Neural progenitor cell (in vitro differentiated cells): ENCODE measurements around the gene SLC9A4. TPM values are rescaled to one million over a fixed set of nuclear protein-coding genes. Genes with fewer than 3 reads are reported as not detected.

ENCODE experiments used
- DNase-seq: peaks from one replicate; pipeline ENCODE4 v3.0.0-alpha.2; 2016; ENCODE audit warnings: low spot score
- H2AFZ ChIP-seq: fragments of 200-600 bp; sonication (generic); replicated peaks from 2 replicates; pipeline ENCODE4 v1.6.1; 2016; ENCODE audit warnings: antibody characterized with exemption
- H3F3A ChIP-seq: fragments of 200-600 bp; sonication (generic); 2 replicates; pipeline ENCODE4 v1.6.1; 2016; ENCODE audit warnings: antibody characterized with exemption, low read depth
- H3K27ac ChIP-seq: fragments of 200-600 bp; sonication (generic); 2 replicates; pipeline ENCODE4 v1.5.1; 2016; ENCODE audit warnings: mild to moderate bottlenecking
- H3K27me3 ChIP-seq: fragments of 200-600 bp; sonication (generic); 2 replicates; pipeline ENCODE4 v1.6.1; 2016; ENCODE audit warnings: mild to moderate bottlenecking, moderate library complexity
- H3K36me3 ChIP-seq: fragments of 200-600 bp; sonication (generic); 2 replicates; pipeline ENCODE4 v1.5.1; 2016
- H3K4me1 ChIP-seq: fragments of 200-600 bp; sonication (generic); 2 replicates; pipeline ENCODE4 v1.6.1; 2016; ENCODE audit warnings: mixed run types
- H3K4me2 ChIP-seq: fragments of 200-600 bp; sonication (generic); 2 replicates; pipeline ENCODE4 v1.6.1; 2016
- H3K4me3 ChIP-seq: fragments of 200-600 bp; sonication (generic); 2 replicates; pipeline ENCODE4 v1.5.1; 2016
- H3K79me2 ChIP-seq: fragments of 200-600 bp; sonication (generic); 2 replicates; pipeline ENCODE4 v1.6.1; 2016; ENCODE audit warnings: low read depth
- H3K9ac ChIP-seq: fragments of 200-600 bp; sonication (generic); 2 replicates; pipeline ENCODE4 v1.6.1; 2016
- H3K9me3 ChIP-seq: fragments of 200-600 bp; sonication (generic); 2 replicates; pipeline ENCODE4 v1.5.1; 2016; ENCODE audit warnings: low read depth
- H4K20me1 ChIP-seq: fragments of 200-600 bp; sonication (generic); 2 replicates; pipeline ENCODE4 v1.6.1; 2016; ENCODE audit warnings: low read depth
- H3K27ac Mint-ChIP-seq: 3 replicates; pipeline ENCODE4 v1.8.0; 2021; ENCODE audit warnings: mixed read lengths
- H3K27me3 Mint-ChIP-seq: 2 replicates; pipeline ENCODE4 v1.8.0; 2022; ENCODE audit warnings: low read depth, mild to moderate bottlenecking, inconsistent platforms, moderate library complexity, mixed read lengths; ENCODE audit not compliant: insufficient read depth
- H3K36me3 Mint-ChIP-seq: 3 replicates; pipeline ENCODE4 v1.8.0; 2021; ENCODE audit warnings: mixed read lengths
- H3K4me1 Mint-ChIP-seq: 3 replicates; pipeline ENCODE4 v1.8.0; 2021; ENCODE audit warnings: mixed read lengths
- H3K4me3 Mint-ChIP-seq: 3 replicates; pipeline ENCODE4 v1.8.0; 2021; ENCODE audit warnings: mild to moderate bottlenecking, moderate library complexity, mixed read lengths
- H3K9me3 Mint-ChIP-seq: 3 replicates; pipeline ENCODE4 v1.8.0; 2020; ENCODE audit warnings: mixed read lengths
- EZH2 ChIP-seq: fragments of 200-600 bp; sonication (generic); IDR thresholded peaks from 2 replicates; pipeline ENCODE4 v1.6.1; 2017; ENCODE audit warnings: antibody characterized with exemption, mild to moderate bottlenecking, moderate library complexity
- EZH2phosphoT487 ChIP-seq: fragments of 200-600 bp; sonication (generic); IDR thresholded peaks from 2 replicates; pipeline ENCODE4 v1.6.1; 2017; ENCODE audit warnings: antibody characterized with exemption
- total RNA-seq: library from RNA; depleted of rRNA; stranded (reverse); fragments of >200 nt; gene quantifications from 2 replicates; pipeline ENCODE4 v1.2.3, GENCODE V29; 2015; ENCODE audit warnings: low replicate concordance
- TF ChIP-seq, protein P1 (sequence below): fragments of 200-600 bp; sonication (generic); IDR thresholded peaks from 2 replicates; pipeline ENCODE4 v1.5.1; 2017; ENCODE audit warnings: antibody characterized with exemption, mild to moderate bottlenecking

The SLC9A4 gene
- total RNA-seq, 1 donor from 2014 or later, result not detected

GRCh38 chr2:102520009-102520408 is 47.0 kb downstream of the SLC9A4 start:
- H3K27ac ChIP-seq, result no peak overlapping the region
- no peaks in the 10 kb centered on the region for H3K9me3 ChIP-seq
- no peaks in the 10 kb centered on the region for H3K27me3 ChIP-seq
- no peaks in the 10 kb centered on the region for H3K27me3 Mint-ChIP-seq
- H2AFZ ChIP-seq, result no peak overlapping the region
- no peak overlapping the region for H3K4me2 ChIP-seq
- no peaks in the 10 kb centered on the region for H3K4me1 ChIP-seq
- H4K20me1 ChIP-seq, result no peaks in the 10 kb centered on the region
- no peaks in the 10 kb centered on the region for H3K79me2 ChIP-seq
- no peak overlapping the region for H3K4me3 ChIP-seq
- no peaks in the 10 kb centered on the region for H3K36me3 Mint-ChIP-seq
- DNase-seq, result peak; percentile 56
- no peaks in the 10 kb centered on the region for H3K9me3 Mint-ChIP-seq
- no peaks in the 10 kb centered on the region for H3K36me3 ChIP-seq
- no peak for TF ChIP-seq EZH2phosphoT487
- TF ChIP-seq, protein P1, sequence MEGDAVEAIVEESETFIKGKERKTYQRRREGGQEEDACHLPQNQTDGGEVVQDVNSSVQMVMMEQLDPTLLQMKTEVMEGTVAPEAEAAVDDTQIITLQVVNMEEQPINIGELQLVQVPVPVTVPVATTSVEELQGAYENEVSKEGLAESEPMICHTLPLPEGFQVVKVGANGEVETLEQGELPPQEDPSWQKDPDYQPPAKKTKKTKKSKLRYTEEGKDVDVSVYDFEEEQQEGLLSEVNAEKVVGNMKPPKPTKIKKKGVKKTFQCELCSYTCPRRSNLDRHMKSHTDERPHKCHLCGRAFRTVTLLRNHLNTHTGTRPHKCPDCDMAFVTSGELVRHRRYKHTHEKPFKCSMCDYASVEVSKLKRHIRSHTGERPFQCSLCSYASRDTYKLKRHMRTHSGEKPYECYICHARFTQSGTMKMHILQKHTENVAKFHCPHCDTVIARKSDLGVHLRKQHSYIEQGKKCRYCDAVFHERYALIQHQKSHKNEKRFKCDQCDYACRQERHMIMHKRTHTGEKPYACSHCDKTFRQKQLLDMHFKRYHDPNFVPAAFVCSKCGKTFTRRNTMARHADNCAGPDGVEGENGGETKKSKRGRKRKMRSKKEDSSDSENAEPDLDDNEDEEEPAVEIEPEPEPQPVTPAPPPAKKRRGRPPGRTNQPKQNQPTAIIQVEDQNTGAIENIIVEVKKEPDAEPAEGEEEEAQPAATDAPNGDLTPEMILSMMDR, result peak; percentile 88
- no peak for TF ChIP-seq EZH2
- no peak overlapping the region for H3K9ac ChIP-seq
- no peaks in the 10 kb centered on the region for H3K4me1 Mint-ChIP-seq
- no peaks in the 10 kb centered on the region for H3F3A ChIP-seq
- H3K4me3 Mint-ChIP-seq, result no peak overlapping the region
- no peak overlapping the region for H3K27ac Mint-ChIP-seq

DNA sequence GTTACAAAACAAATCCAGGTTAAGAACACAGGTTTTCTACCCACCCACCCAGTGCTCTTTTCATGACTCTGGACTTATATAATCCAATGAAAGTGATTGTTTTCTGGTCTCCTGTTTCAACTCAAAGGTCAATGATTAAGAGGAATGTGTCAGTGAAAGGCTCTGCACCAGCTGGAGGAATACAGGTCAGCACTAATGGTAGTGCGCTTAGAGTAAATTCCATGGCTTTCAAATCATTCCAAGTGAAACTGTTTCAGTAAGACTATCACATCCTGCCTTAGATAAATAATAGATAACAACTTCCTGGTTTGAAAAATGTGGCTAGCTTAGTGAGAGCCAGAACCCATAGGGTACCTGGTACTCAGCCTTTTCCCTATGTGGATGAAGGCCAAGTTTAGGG is 47.8 kb downstream of the SLC9A4 start:
- H3K4me1 ChIP-seq, result no peaks in the 10 kb centered on the region
- H3K9me3 Mint-ChIP-seq, result no peaks in the 10 kb centered on the region
- no peak overlapping the region for H3K4me3 ChIP-seq
- H3K27ac ChIP-seq, result no peak overlapping the region
- no peaks in the 10 kb centered on the region for H4K20me1 ChIP-seq
- no peak overlapping the region for H3K27ac Mint-ChIP-seq
- no peak overlapping the region for H2AFZ ChIP-seq
- H3K27me3 Mint-ChIP-seq, result no peaks in the 10 kb centered on the region
- no peaks in the 10 kb centered on the region for H3K4me1 Mint-ChIP-seq
- H3K4me3 Mint-ChIP-seq, result no peak overlapping the region
- H3K9me3 ChIP-seq, result no peaks in the 10 kb centered on the region
- H3K27me3 ChIP-seq, result no peaks in the 10 kb centered on the region
- H3K4me2 ChIP-seq, result no peak overlapping the region
- H3K9ac ChIP-seq, result no peak overlapping the region
- no peak for DNase-seq
- no peaks in the 10 kb centered on the region for H3F3A ChIP-seq
- no peaks in the 10 kb centered on the region for H3K36me3 ChIP-seq
- TF ChIP-seq EZH2phosphoT487, result no peak
- no peak for TF ChIP-seq EZH2
- TF ChIP-seq, protein P1, result no peak
- no peaks in the 10 kb centered on the region for H3K36me3 Mint-ChIP-seq
- H3K79me2 ChIP-seq, result no peaks in the 10 kb centered on the region

DNA sequence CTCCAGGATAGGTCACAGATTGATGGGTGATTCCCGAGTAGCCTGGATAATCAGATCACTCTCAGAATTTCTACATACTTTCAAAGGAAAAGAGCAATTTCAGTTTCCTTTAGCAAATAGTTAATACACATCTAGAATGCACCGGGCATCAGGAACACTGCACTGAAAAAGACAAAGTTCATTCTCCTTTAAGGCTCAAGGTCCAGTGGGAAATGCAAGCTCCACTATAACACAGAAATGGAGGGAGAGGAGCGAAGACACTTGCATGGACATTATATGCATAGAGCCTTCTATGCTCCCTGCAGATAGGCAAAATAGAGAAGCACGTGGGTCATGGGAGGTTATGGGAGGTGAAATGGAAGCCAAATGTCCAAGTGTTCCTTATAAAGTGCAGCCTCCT is 49.1 kb downstream of the SLC9A4 start:
- Mint-ChIP-seq H3K9me3 (no peaks in the 10 kb centered on the region), H3K27me3 (no peaks in the 10 kb centered on the region)

More for the DNA sequence above, 49.1 kb downstream of the SLC9A4 start:
- Histone ChIP-seq H3K9ac (no peak overlapping the region), H3K4me3 (no peak overlapping the region), H2AFZ (no peak overlapping the region), H3F3A (no peaks in the 10 kb centered on the region), H3K9me3 (no peaks in the 10 kb centered on the region), H4K20me1 (no peaks in the 10 kb centered on the region), H3K4me2 (no peak overlapping the region), H3K36me3 (no peaks in the 10 kb centered on the region), H3K79me2 (no peaks in the 10 kb centered on the region), H3K4me1 (no peaks in the 10 kb centered on the region), H3K27me3 (no peaks in the 10 kb centered on the region), H3K27ac (no peak overlapping the region)
- DNase-seq, result no peak
- Mint-ChIP-seq H3K27ac (no peak overlapping the region), H3K4me1 (no peaks in the 10 kb centered on the region), H3K36me3 (no peaks in the 10 kb centered on the region), H3K4me3 (no peak overlapping the region)
- TF ChIP-seq EZH2 (no peak), EZH2phosphoT487 (no peak)
- TF ChIP-seq, protein P1, result no peak
